H1 (cell line): ENCODE data around the gene CMIP. TPM values are rescaled to one million over a fixed set of nuclear protein-coding genes. Genes with fewer than 3 reads are reported as not detected.

ENCODE experiments used
- CTCF ChIA-PET: fragments of 300-600 bp; sonication (Branson Sonifier 250); formaldehyde crosslinking; loops from one replicate; lab custom pipeline; 2021; ENCODE audit not compliant: partially characterized antibody; lab: Charles Lee
- POLR2A ChIA-PET: fragments of 300-600 bp; sonication (Branson Sonifier 250); formaldehyde crosslinking; loops from one replicate; lab custom pipeline; 2021; ENCODE audit warnings: inconsistent platforms; ENCODE audit not compliant: partially characterized antibody; lab: Charles Lee
- DNase-seq, 2 experiments: peaks; one replicate each; pipeline versions ENCODE4 v3.0.0 to v3.0.0-alpha.2; 2010 to 2022; ENCODE audit warnings: low spot score in 2 of 2, low read depth in 1 of 2, mixed read lengths in 1 of 2
- FAIRE-seq: peaks from 2 replicates; lab custom pipeline; 2011; peaks lifted over from hg19 to GRCh38; lab: Jason Lieb, UNC
- H2AFZ ChIP-seq: 2 replicates; pipeline ENCODE4 v1.8.1; 2012; ENCODE audit warnings: low read length, inconsistent platforms
- H2AK5ac ChIP-seq: 2 replicates; pipeline ENCODE4 v1.6.1; 2013; ENCODE audit warnings: low read depth, low read length
- H2BK120ac ChIP-seq: replicated peaks from 2 replicates; pipeline ENCODE3; 2013; ENCODE audit warnings: low read depth, low read length, inconsistent platforms
- H2BK12ac ChIP-seq: 2 replicates; pipeline ENCODE4 v1.6.1; 2013; ENCODE audit warnings: low read depth, low read length
- H2BK15ac ChIP-seq: 2 replicates; pipeline ENCODE4 v1.6.1; 2013; ENCODE audit warnings: low read length
- H2BK20ac ChIP-seq: 2 replicates; pipeline ENCODE4 v1.6.1; 2013; ENCODE audit warnings: low read length
- H2BK5ac ChIP-seq: 2 replicates; pipeline ENCODE4 v1.6.1; 2013; ENCODE audit warnings: low read depth, low read length
- H3K14ac ChIP-seq: 2 replicates; pipeline ENCODE4 v1.6.1; 2013; ENCODE audit warnings: inconsistent platforms; ENCODE audit not compliant: insufficient read length
- H3K18ac ChIP-seq: 2 replicates; pipeline ENCODE4 v1.6.1; 2013; ENCODE audit warnings: low read length; ENCODE audit errors: extremely low read depth
- H3K23ac ChIP-seq: 2 replicates; pipeline ENCODE4 v1.6.1; 2013; ENCODE audit warnings: inconsistent platforms; ENCODE audit not compliant: insufficient read length
- H3K23me2 ChIP-seq: 2 replicates; pipeline ENCODE4 v1.6.1; 2013; ENCODE audit warnings: low read depth, low read length
- H3K27ac ChIP-seq: 2 replicates; pipeline ENCODE4 v1.6.1; 2011; ENCODE audit warnings: low read depth, low read length, inconsistent platforms
- H3K27me3 ChIP-seq, 4 experiments: replicated peaks in 1 of 4; 1 replicate in 1 of 4; 2 replicates in 3 of 4; pipeline versions ENCODE4 v1.6.1 to v1.8.1; 2011 to 2013; ENCODE audit warnings: low read length in 3 of 4, mild to moderate bottlenecking in 3 of 4, inconsistent platforms in 2 of 4, mixed read lengths in 2 of 4, moderate library complexity in 1 of 4; ENCODE audit not compliant: control insufficient read depth in 3 of 4, insufficient read depth in 3 of 4; ENCODE audit errors: extremely low read depth in 1 of 4
- H3K36me3 ChIP-seq, 4 experiments: 2 replicates each; pipeline versions ENCODE4 v1.6.1 to v1.8.1; 2011 to 2013; ENCODE audit warnings: mild to moderate bottlenecking in 4 of 4, low read length in 3 of 4, moderate library complexity in 2 of 4, control low read depth in 1 of 4, inconsistent platforms in 1 of 4; ENCODE audit not compliant: insufficient read depth in 4 of 4, control insufficient read depth in 2 of 4
- H3K4ac ChIP-seq: replicated peaks from 2 replicates; pipeline ENCODE3; 2013; ENCODE audit warnings: low read length, low read depth, mixed read lengths, inconsistent platforms; ENCODE audit not compliant: insufficient read length
- H3K4me1 ChIP-seq, 4 experiments: replicated peaks in 1 of 4; 1 replicate in 1 of 4; 2 replicates in 3 of 4; pipeline versions ENCODE4 v1.6.1 to v1.8.1; 2011 to 2013; ENCODE audit warnings: low read length in 3 of 4, inconsistent platforms in 2 of 4, mixed read lengths in 1 of 4; ENCODE audit not compliant: insufficient read depth in 4 of 4, control insufficient read depth in 3 of 4
- H3K4me2 ChIP-seq, 2 experiments: 2 replicates each; pipeline versions ENCODE4 v1.6.1 to v1.8.1; 2011 to 2013; ENCODE audit warnings: low read depth in 2 of 2, low read length in 2 of 2, control low read depth in 1 of 2, inconsistent platforms in 1 of 2, mild to moderate bottlenecking in 1 of 2; ENCODE audit not compliant: insufficient read depth in 1 of 2
- H3K4me3 ChIP-seq, 4 experiments: fragments of 200-600, 300-600 bp in 1 of 4; sonication (generic), shearing (Covaris generic), sonication (Bioruptor Twin) in 1 of 4; 2 replicates each; pipeline versions ENCODE4 v1.5.1 to v1.8.1; 2011 to 2016; ENCODE audit warnings: low read length in 4 of 4, low read depth in 3 of 4, control low read depth in 2 of 4, inconsistent platforms in 2 of 4, mild to moderate bottlenecking in 2 of 4, mixed read lengths in 1 of 4, moderate library complexity in 1 of 4; ENCODE audit not compliant: insufficient read depth in 2 of 4; ENCODE audit errors: extremely low read depth in 1 of 4
- H3K56ac ChIP-seq: replicated peaks from 2 replicates; pipeline ENCODE3; 2013; ENCODE audit warnings: low read depth, mild to moderate bottlenecking, mixed read lengths, low read length, inconsistent platforms; ENCODE audit not compliant: insufficient read length
- H3K79me1 ChIP-seq: 2 replicates; pipeline ENCODE4 v1.6.1; 2013; ENCODE audit warnings: low read depth, low read length, control low read depth
- H3K79me2 ChIP-seq, 2 experiments: 2 replicates each; pipeline versions ENCODE4 v1.6.1 to v1.8.1; 2012 to 2013; ENCODE audit warnings: low read length in 2 of 2, mild to moderate bottlenecking in 2 of 2, inconsistent platforms in 1 of 2; ENCODE audit not compliant: insufficient read depth in 2 of 2, control insufficient read depth in 1 of 2
- H3K9ac ChIP-seq, 4 experiments: replicated peaks in 1 of 4; 1 replicate in 1 of 4; 2 replicates in 3 of 4; pipeline versions ENCODE4 v1.6.1 to v1.8.1; 2011 to 2013; ENCODE audit warnings: low read depth in 3 of 4, low read length in 3 of 4, control low read depth in 2 of 4, mild to moderate bottlenecking in 2 of 4, moderate library complexity in 2 of 4, inconsistent platforms in 1 of 4; ENCODE audit errors: extremely low read depth in 1 of 4
- H3K9me3 ChIP-seq, 2 experiments: 2 replicates each; pipeline versions ENCODE4 v1.6.1 to v1.8.1; 2012 to 2013; ENCODE audit warnings: mild to moderate bottlenecking in 2 of 2, moderate library complexity in 2 of 2, control low read depth in 1 of 2, inconsistent platforms in 1 of 2, low read depth in 1 of 2, low read length in 1 of 2, mixed read lengths in 1 of 2; ENCODE audit not compliant: insufficient read depth in 2 of 2
- H4K20me1 ChIP-seq, 2 experiments: replicated peaks in 1 of 2; 2 replicates each; pipeline versions ENCODE3 to v1.8.1; 2011 to 2013; ENCODE audit warnings: inconsistent platforms in 2 of 2, low read length in 2 of 2, mild to moderate bottlenecking in 1 of 2; ENCODE audit not compliant: insufficient read depth in 2 of 2, control insufficient read depth in 1 of 2
- H4K5ac ChIP-seq: 2 replicates; pipeline ENCODE4 v1.6.1; 2013; ENCODE audit warnings: low read length, low read depth, mixed read lengths, inconsistent platforms; ENCODE audit not compliant: insufficient read length
- H4K8ac ChIP-seq: 2 replicates; pipeline ENCODE4 v1.8.0; 2013; ENCODE audit warnings: mild to moderate bottlenecking, moderate library complexity, low read length, inconsistent platforms; ENCODE audit not compliant: insufficient read depth; ENCODE audit errors: extremely low read depth
- H4K91ac ChIP-seq: replicated peaks from 2 replicates; pipeline ENCODE3; 2013; ENCODE audit warnings: low read length, mixed read lengths, inconsistent platforms; ENCODE audit not compliant: insufficient read length
- CBX5 ChIP-seq: fragments of 300-800, 300-1000 bp; sonication (generic); IDR thresholded peaks from 2 replicates; pipeline ENCODE4 v1.7.1; 2016; ENCODE audit warnings: antibody characterized with exemption, low read length, low read depth
- EZH2 ChIP-seq: fragments of 200-600 bp; sonication (generic); IDR thresholded peaks from 2 replicates; pipeline ENCODE4 v1.7.1; 2012; ENCODE audit warnings: low read depth, mild to moderate bottlenecking, moderate library complexity, low read length, inconsistent platforms; ENCODE audit not compliant: severe bottlenecking
- JUND ChIP-seq: IDR thresholded peaks from 2 replicates; pipeline ENCODE4 v1.6.1; 2011; ENCODE audit warnings: mild to moderate bottlenecking, improper control_type of control experiment, low read length
- RNF2 ChIP-seq: fragments of 200-900, 300-1000 bp; sonication (generic); IDR thresholded peaks from 2 replicates; pipeline ENCODE4 v1.7.1; 2016; ENCODE audit warnings: borderline replicate concordance, low read depth, mild to moderate bottlenecking, antibody characterized with exemption, low read length; ENCODE audit not compliant: poor library complexity, severe bottlenecking; ENCODE audit errors: missing control alignments
- RXRA ChIP-seq: IDR thresholded peaks from 2 replicates; pipeline ENCODE4 v1.6.1; 2011; ENCODE audit warnings: low read depth, mild to moderate bottlenecking, low read length, moderate library complexity; ENCODE audit not compliant: insufficient read depth
- SP1 ChIP-seq: IDR thresholded peaks from 2 replicates; pipeline ENCODE4 v1.6.1; 2011; ENCODE audit warnings: low read depth, low read length
- SP2 ChIP-seq: IDR thresholded peaks from 2 replicates; pipeline ENCODE4 v1.6.1; 2012; ENCODE audit warnings: mild to moderate bottlenecking, low read length, inconsistent platforms
- SRF ChIP-seq: IDR thresholded peaks from 2 replicates; pipeline ENCODE4 v1.6.1; 2011; ENCODE audit warnings: mild to moderate bottlenecking, low read depth, low read length, moderate library complexity
- TAF7 ChIP-seq: optimal IDR thresholded peaks from 2 replicates; pipeline ENCODE3; 2011; ENCODE audit warnings: low read depth, mild to moderate bottlenecking, inconsistent platforms, low read length, moderate library complexity, borderline replicate concordance
- TBP ChIP-seq: IDR thresholded peaks from 2 replicates; pipeline ENCODE4 v1.6.1; 2011; ENCODE audit warnings: low read depth, low read length, improper control_type of control experiment
- WGBS, 2 experiments: shearing (Covaris generic) in 1 of 2; methylation state at CpG; one replicate each; pipeline versions ENCODE4 v1.1.6 to v1.1.7; 2013 to 2015; ENCODE audit warnings: low lambda C conversion rate in 2 of 2, mixed read lengths in 2 of 2, inconsistent platforms in 1 of 2, low coverage in 1 of 2, missing lambda C conversion rate in 1 of 2; ENCODE audit not compliant: insufficient replicate concordance in 2 of 2, insufficient coverage in 1 of 2, insufficient read length in 1 of 2; ENCODE audit errors: extremely low coverage in 1 of 2, missing lambda C conversion rate in 1 of 2; 5-methylcytosine and 5-hydroxymethylcytosine counted together
- polyA plus RNA-seq, 7 experiments: library from polyadenylated mRNA; depleted of rRNA in 3 of 7; stranded (reverse) in 5 of 7; unstranded in 2 of 7; fragments of >200 nt in 5 of 7; fragments of 200-250 nt in 2 of 7; gene quantifications; 1 replicate in 5 of 7; 2 replicates in 1 of 7; 4 replicates in 1 of 7; pipeline versions ENCODE4 v1.2.1 to v1.2.3, GENCODE V29; 2011 to 2013; ENCODE audit warnings: missing spikeins in 2 of 7, mixed read lengths in 2 of 7
- total RNA-seq: library from RNA; stranded (reverse); fragmentation: NEBNext Ultra II Directional; extraction: Animal tissue kit (Norgen Biotek cat#: 25700); gene quantifications from 2 replicates; pipeline ENCODE4 v1.2.1, GENCODE V29; 2021
- TF ChIP-seq, protein P1 (sequence below): IDR thresholded peaks from 2 replicates; pipeline ENCODE4 v1.6.1; 2012; ENCODE audit warnings: low read length, inconsistent platforms

CMIP gene
- total and polyA plus RNA-seq, 2 of the 8 experiments (the other 6 are each of a cell fraction or from before 2014, with no cell fraction given): 7.9 to 53.2 TPM

DNA sequence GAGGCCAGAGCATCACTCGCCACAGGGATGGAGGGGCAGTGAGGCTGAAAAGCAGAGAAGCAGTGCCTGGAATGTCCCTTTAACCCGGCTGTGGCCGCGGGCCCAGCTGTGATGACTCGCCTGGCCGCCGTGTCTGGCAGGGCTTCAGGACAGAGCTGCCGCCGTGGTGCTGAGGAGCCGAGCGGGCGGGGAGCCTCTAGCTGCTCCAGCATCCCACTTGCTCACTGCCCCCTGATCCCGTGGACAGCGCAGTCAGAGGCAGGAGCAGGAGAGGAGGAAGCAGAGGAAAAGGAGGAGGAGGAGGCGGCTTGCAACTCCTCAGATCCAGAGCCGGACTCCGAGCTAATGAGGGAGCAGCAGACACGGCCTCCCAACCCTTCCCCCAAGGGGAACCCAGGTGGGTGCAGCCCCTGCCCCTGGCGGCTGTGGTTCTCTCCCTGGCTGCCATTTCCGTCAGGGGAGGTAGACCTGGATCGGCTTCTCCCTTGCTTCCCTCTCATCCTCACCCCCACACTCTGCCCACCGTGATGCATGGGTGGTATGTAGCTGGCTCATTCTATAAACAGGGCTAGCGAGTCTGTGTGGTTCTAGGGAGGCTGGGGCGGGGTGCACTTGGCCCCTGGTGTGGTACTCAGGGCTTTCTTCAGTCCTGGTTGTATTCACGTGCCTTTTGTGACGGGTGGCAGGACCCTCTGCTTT is 165.7 kb downstream of the CMIP start:
- DNase-seq (no peak), FAIRE-seq (no peak)
- no peak overlapping the region for H3K27ac ChIP-seq
- H3K18ac ChIP-seq: no peak overlapping the region
- H3K4me2 ChIP-seq: no peak overlapping the region
- no peak overlapping the region for H4K91ac ChIP-seq
- no peak overlapping the region for H4K8ac ChIP-seq
- WGBS, 2 experiments: 82% methylated on average over 26 of the region's 26 CpGs; no CpG with 5 or more reads in 1 of the 2 experiments
- H3K79me1 ChIP-seq: peaks cover 13% of the 10 kb centered on the region
- H3K27me3 ChIP-seq: no peaks in the 10 kb centered on the region; a peak in 1 of 7 replicates
- no peak overlapping the region for H3K4ac ChIP-seq
- H2BK15ac ChIP-seq: no peak overlapping the region
- no peak overlapping the region for H3K4me3 ChIP-seq
- H2AK5ac ChIP-seq: no peak overlapping the region
- no peak overlapping the region for H3K14ac ChIP-seq
- ChIA-PET POLR2A (no interaction called here), CTCF (interaction anchor here (0.7 to 6.2 kb wide), 5 partner anchors 12 to 229 kb away, joined by 3 to 35 read pairs (median 3); no protein-coding TSS in a partner anchor)
- no peak overlapping the region for H2BK12ac ChIP-seq
- H2AFZ ChIP-seq: no peak overlapping the region
- peaks cover 8 to 12% of the 10 kb centered on the region in 2 experiments; a peak in 3 of 4 replicates for H3K79me2 ChIP-seq
- H2BK5ac ChIP-seq: no peak overlapping the region
- H3K23me2 ChIP-seq: peaks cover 9% of the 10 kb centered on the region; the same call in 1 of the 2 replicates
- H2BK120ac ChIP-seq: no peak overlapping the region
- no peak overlapping the region for H3K23ac ChIP-seq
- H4K5ac ChIP-seq: no peak overlapping the region
- H3K9ac ChIP-seq: no peak overlapping the region
- no peaks in the 10 kb centered on the region for H3K9me3 ChIP-seq
- H4K20me1 ChIP-seq: peaks cover 3 to 13% of the 10 kb centered on the region in 2 experiments
- no peak overlapping the region for H2BK20ac ChIP-seq
- no peak overlapping the region for H3K56ac ChIP-seq
- peaks cover 0 to 11% (median 3%) of the 10 kb centered on the region in 4 experiments; a peak in 3 of 8 replicates for H3K36me3 ChIP-seq
- no peaks in the 10 kb centered on the region; a peak in 1 of 7 replicates for H3K4me1 ChIP-seq
- TF ChIP-seq SRF (no peak), TAF7 (no peak), RNF2 (no peak), RXRA (no peak), SP1 (no peak), EZH2 (no peak), CBX5 (no peak), SP2 (no peak), TBP (no peak), JUND (no peak)
- TF ChIP-seq, protein P1, sequence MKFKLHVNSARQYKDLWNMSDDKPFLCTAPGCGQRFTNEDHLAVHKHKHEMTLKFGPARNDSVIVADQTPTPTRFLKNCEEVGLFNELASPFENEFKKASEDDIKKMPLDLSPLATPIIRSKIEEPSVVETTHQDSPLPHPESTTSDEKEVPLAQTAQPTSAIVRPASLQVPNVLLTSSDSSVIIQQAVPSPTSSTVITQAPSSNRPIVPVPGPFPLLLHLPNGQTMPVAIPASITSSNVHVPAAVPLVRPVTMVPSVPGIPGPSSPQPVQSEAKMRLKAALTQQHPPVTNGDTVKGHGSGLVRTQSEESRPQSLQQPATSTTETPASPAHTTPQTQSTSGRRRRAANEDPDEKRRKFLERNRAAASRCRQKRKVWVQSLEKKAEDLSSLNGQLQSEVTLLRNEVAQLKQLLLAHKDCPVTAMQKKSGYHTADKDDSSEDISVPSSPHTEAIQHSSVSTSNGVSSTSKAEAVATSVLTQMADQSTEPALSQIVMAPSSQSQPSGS: no peak
